ENCODE results near the gene STMN3.

Gene STMN3

GRCh38 chr20:63691711-63692435, 38.6 kb upstream of the STMN3 start:
- no peak for DNase-seq

- DNase-seq = no peak
Observed at GRCh38 chr20:63690898-63691710, 37.9 kb upstream of the STMN3 start.

- DNase-seq = no peak
Observed at GRCh38 chr20:63690003-63690897, 37.0 kb upstream of the STMN3 start.

- DNase-seq = no peak
Observed at GRCh38 chr20:63689046-63690002, 36.1 kb upstream of the STMN3 start.

GRCh38 chr20:63688228-63689045, 35.2 kb upstream of the STMN3 start:
- no peak for DNase-seq

- no peak for DNase-seq
Observed at GRCh38 chr20:63687419-63688178, 34.4 kb upstream of the STMN3 start.

GRCh38 chr20:63686492-63687321, 33.5 kb upstream of the STMN3 start:
- peak; percentile 26 for DNase-seq

- DNase-seq = no peak
Observed at GRCh38 chr20:63686094-63686491, 32.9 kb upstream of the STMN3 start.

- no peak for DNase-seq
Observed at GRCh38 chr20:63685269-63686026, 32.2 kb upstream of the STMN3 start.

GRCh38 chr20:63682384-63683139, 29.3 kb upstream of the STMN3 start:
- no peak for DNase-seq

- no peak for DNase-seq
Observed at GRCh38 chr20:63681609-63682142, 28.5 kb upstream of the STMN3 start.

- DNase-seq = no peak
Observed at GRCh38 chr20:63680857-63681608, 27.8 kb upstream of the STMN3 start.

- no peak for DNase-seq
Observed at GRCh38 chr20:63680427-63680826, 27.2 kb upstream of the STMN3 start.

- no peak for DNase-seq
Observed at GRCh38 chr20:63679799-63680305, 26.6 kb upstream of the STMN3 start.

- no peak for DNase-seq
Observed at GRCh38 chr20:63678667-63679465, 25.6 kb upstream of the STMN3 start.

- DNase-seq = no peak
Observed at GRCh38 chr20:63678071-63678470, 24.8 kb upstream of the STMN3 start.

All from activated CD4-positive, alpha-beta T cell treated with anti-CD3 and anti-CD28 coated beads, Interleukin-2, amount 50 U/mL, for 16 hours (primary cell).